Measurements from ENCODE around the gene CFAP61.

DNA sequence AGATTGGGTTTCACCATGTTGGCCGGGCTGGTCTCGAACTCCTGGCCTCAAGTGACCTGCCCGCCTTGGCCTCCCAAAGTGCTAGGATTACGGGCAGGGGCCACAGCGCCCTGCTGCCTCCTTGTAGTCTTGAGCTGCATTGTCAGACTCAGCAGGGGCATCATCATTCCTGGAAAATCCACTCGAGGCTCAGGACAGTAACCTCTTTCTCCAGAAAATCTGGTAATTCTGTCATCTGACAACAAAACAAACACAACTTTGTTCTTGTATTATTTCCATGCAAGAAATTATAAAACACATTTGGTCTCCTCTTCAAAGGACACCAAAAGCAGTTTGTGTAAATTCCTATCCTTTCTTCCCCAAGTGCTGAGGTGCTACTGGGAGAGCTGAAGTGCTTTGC lies 178.4 kb downstream of the CFAP61 start:
- TF ChIP-seq, protein P1, sequence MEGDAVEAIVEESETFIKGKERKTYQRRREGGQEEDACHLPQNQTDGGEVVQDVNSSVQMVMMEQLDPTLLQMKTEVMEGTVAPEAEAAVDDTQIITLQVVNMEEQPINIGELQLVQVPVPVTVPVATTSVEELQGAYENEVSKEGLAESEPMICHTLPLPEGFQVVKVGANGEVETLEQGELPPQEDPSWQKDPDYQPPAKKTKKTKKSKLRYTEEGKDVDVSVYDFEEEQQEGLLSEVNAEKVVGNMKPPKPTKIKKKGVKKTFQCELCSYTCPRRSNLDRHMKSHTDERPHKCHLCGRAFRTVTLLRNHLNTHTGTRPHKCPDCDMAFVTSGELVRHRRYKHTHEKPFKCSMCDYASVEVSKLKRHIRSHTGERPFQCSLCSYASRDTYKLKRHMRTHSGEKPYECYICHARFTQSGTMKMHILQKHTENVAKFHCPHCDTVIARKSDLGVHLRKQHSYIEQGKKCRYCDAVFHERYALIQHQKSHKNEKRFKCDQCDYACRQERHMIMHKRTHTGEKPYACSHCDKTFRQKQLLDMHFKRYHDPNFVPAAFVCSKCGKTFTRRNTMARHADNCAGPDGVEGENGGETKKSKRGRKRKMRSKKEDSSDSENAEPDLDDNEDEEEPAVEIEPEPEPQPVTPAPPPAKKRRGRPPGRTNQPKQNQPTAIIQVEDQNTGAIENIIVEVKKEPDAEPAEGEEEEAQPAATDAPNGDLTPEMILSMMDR (IDR thresholded peaks at IDR 0.05; ENCODE audit: insufficient read depth, low read length, poor library complexity, severe bottlenecking): no peak
- no peak for TF ChIP-seq EZH2phosphoT487 (conservative IDR thresholded peaks at IDR 0.05; ENCODE audit: low read length)
